Stomach smooth muscle (tissue), 2 donors: ENCODE measurements around the gene PIGN.
A peak's percentile ranks its signal among the peaks of the same experiment; 100 is the strongest.

Experiments used
- H3K27ac ChIP-seq: one replicate; pipeline ENCODE4 v1.7.0; 2013; ENCODE audit warnings: mild to moderate bottlenecking, low read length, inconsistent platforms
- H3K27me3 ChIP-seq, 2 donors: one replicate each; pipeline ENCODE4 v1.7.0; 2013; ENCODE audit warnings: low read length in 2 of 2; ENCODE audit not compliant: insufficient read depth in 2 of 2, control insufficient read depth in 1 of 2
- H3K36me3 ChIP-seq, 2 donors: one replicate each; pipeline ENCODE4 v1.7.0; 2013; ENCODE audit warnings: low read length in 2 of 2; ENCODE audit not compliant: control insufficient read depth in 2 of 2, insufficient read depth in 2 of 2
- H3K4me1 ChIP-seq: one replicate; pipeline ENCODE4 v1.7.0; 2013; ENCODE audit warnings: low read length; ENCODE audit not compliant: control insufficient read depth, insufficient read depth
- H3K4me3 ChIP-seq, 2 donors: one replicate each; pipeline ENCODE4 v1.7.0; 2013; ENCODE audit warnings: low read length in 2 of 2
- H3K9ac ChIP-seq, 2 donors: one replicate each; pipeline ENCODE4 v1.7.0; 2013; ENCODE audit warnings: low read length in 2 of 2, mild to moderate bottlenecking in 1 of 2
- H3K9me3 ChIP-seq, 2 donors: one replicate each; pipeline ENCODE4 v1.7.0; 2013; ENCODE audit warnings: low read length in 2 of 2; ENCODE audit not compliant: control insufficient read depth in 2 of 2
- donor health status: healthy.
- donor health status: Pancreatic carcinoma.

Gene PIGN

DNA sequence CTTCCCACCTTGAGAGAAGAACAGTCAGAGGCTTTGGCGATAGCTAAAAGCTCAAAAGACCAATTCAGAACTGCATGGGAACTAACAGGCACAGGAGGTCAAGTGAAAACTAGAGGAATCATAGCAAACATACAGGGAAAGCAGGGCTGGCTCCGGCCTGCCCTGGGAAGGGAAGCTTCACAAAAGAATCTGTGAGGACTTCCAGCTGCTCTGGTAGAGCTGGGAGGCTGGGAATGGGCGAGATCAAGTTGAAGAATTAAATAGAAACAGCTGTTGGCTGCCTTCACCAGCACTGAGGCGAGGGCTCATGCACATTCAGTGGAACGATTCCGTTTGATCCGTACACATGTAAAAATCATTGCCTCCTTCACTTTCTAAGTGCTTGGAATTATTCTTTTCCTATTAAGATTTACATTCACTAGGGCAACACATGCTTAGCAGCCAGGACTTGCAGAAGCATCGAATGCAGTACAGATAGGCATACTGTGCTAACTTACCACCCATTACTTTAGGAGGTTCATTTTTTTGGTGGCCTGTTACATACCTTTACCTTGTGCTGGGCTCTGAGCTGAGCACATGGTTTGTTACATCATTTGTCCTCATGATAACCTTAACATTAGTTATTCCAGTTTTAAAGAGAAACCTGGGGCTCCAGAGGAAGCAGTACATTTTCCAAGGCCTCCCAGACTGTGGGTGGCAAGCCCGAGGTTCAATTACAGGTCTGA, 168.7 kb downstream of the PIGN start:
- Histone ChIP-seq H3K4me3 (peak overlapping the region in 1 of 2 donors; percentile 16), H3K9ac (no peak overlapping the region), H3K27ac (peak overlapping the region; percentile 37)

DNA sequence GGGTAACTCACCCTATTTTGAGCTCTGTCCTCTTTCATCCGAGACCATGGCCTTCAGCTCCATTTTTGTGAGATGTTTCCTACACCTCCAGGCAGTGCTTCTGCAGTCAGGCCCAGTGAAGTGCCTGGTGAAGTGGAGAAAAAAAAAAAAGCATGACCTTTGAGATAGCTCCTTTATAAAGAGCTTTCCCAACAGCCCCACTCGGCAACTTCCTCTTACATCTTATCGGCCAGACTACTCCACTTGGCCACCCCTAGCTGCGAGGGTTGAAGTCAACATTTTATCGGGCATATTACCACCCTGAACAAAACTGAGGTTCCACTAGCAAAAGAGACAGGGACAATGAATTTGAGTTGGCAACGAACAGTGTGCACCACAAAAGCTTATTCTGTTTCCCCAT, 169.2 kb downstream of the PIGN start:
- Histone ChIP-seq H3K9ac (no peak overlapping the region), H3K4me3 (peak overlapping the region in 1 of 2 donors; percentile 16), H3K4me1 (peaks cover 7% of the 10 kb centered on the region), H3K9me3 (no peaks in the 10 kb centered on the region), H3K27me3 (no peaks in the 10 kb centered on the region), H3K36me3 (no peaks in the 10 kb centered on the region), H3K27ac (peak overlapping the region; percentile 37)

More for the DNA sequence above, 168.7 kb downstream of the PIGN start:
- Histone ChIP-seq H3K4me1 (peaks cover 7% of the 10 kb centered on the region), H3K36me3 (no peaks in the 10 kb centered on the region), H3K27me3 (no peaks in the 10 kb centered on the region), H3K9me3 (no peaks in the 10 kb centered on the region)

DNA sequence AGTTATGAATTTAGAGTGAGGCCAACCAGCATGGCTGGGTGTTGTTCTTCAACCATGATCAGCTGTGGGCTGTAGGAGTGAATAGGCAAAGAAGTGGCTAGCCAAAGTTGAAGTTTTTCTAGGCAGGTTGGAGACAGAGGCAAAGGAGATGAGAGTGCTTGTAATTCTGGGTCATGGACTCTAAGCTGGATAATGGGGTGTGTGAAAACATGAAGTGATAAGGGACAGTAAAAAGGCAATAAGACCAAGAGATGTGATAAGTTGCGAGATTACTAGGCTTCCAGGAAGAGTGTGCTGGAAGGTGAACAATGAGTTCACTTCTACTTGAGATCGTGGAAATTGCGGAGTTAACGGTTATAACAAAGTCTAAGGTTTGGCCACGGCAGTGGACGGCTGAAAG, 175.4 kb downstream of the PIGN start:
- Histone ChIP-seq H3K4me3 (no peak overlapping the region), H3K9me3 (no peaks in the 10 kb centered on the region), H3K27ac (no peak overlapping the region), H3K4me1 (no peaks in the 10 kb centered on the region), H3K36me3 (no peaks in the 10 kb centered on the region), H3K9ac (no peak overlapping the region), H3K27me3 (no peaks in the 10 kb centered on the region)

- no peaks in the 10 kb centered on the region for H3K27me3 ChIP-seq
- H3K9me3 ChIP-seq: no peaks in the 10 kb centered on the region
- H3K36me3 ChIP-seq: no peaks in the 10 kb centered on the region
- H3K27ac ChIP-seq: no peak overlapping the region
- H3K4me1 ChIP-seq: no peaks in the 10 kb centered on the region
- H3K9ac ChIP-seq: no peak overlapping the region
- H3K4me3 ChIP-seq: no peak overlapping the region
Observed at GRCh38 chr18:62009521-62009920, 177.3 kb downstream of the PIGN start.

GRCh38 chr18:62001396-62001795, 185.5 kb downstream of the PIGN start:
- Histone ChIP-seq H3K36me3 (no peaks in the 10 kb centered on the region), H3K9ac (no peak overlapping the region), H3K27me3 (no peaks in the 10 kb centered on the region), H3K4me3 (no peak overlapping the region), H3K27ac (no peak overlapping the region), H3K4me1 (no peaks in the 10 kb centered on the region), H3K9me3 (no peaks in the 10 kb centered on the region)

GRCh38 chr18:61998957-61999356, 187.9 kb downstream of the PIGN start:
- Histone ChIP-seq H3K27me3 (no peaks in the 10 kb centered on the region), H3K27ac (no peak overlapping the region), H3K4me3 (no peak overlapping the region), H3K9me3 (no peaks in the 10 kb centered on the region), H3K4me1 (no peaks in the 10 kb centered on the region), H3K36me3 (no peaks in the 10 kb centered on the region), H3K9ac (no peak overlapping the region)

GRCh38 chr18:61998335-61998734, 188.5 kb downstream of the PIGN start:
- H3K27me3 ChIP-seq: no peaks in the 10 kb centered on the region
- no peaks in the 10 kb centered on the region for H3K9me3 ChIP-seq
- no peak overlapping the region for H3K4me3 ChIP-seq
- no peaks in the 10 kb centered on the region for H3K4me1 ChIP-seq
- H3K9ac ChIP-seq: no peak overlapping the region
- no peaks in the 10 kb centered on the region for H3K36me3 ChIP-seq
- H3K27ac ChIP-seq: no peak overlapping the region

GRCh38 chr18:61995618-61996017, 191.2 kb downstream of the PIGN start:
- no peaks in the 10 kb centered on the region for H3K4me1 ChIP-seq
- H3K4me3 ChIP-seq: no peak overlapping the region
- H3K27ac ChIP-seq: no peak overlapping the region
- no peak overlapping the region for H3K9ac ChIP-seq
- H3K27me3 ChIP-seq: no peaks in the 10 kb centered on the region
- no peaks in the 10 kb centered on the region for H3K9me3 ChIP-seq
- no peaks in the 10 kb centered on the region for H3K36me3 ChIP-seq

- H3K4me3 ChIP-seq: no peak overlapping the region
- H3K9ac ChIP-seq: no peak overlapping the region
- H3K36me3 ChIP-seq: no peaks in the 10 kb centered on the region
- H3K27me3 ChIP-seq: no peaks in the 10 kb centered on the region
- H3K4me1 ChIP-seq: no peaks in the 10 kb centered on the region
- H3K9me3 ChIP-seq: no peaks in the 10 kb centered on the region
- no peak overlapping the region for H3K27ac ChIP-seq
Observed at GRCh38 chr18:61993831-61994230, 193.0 kb downstream of the PIGN start.

DNA sequence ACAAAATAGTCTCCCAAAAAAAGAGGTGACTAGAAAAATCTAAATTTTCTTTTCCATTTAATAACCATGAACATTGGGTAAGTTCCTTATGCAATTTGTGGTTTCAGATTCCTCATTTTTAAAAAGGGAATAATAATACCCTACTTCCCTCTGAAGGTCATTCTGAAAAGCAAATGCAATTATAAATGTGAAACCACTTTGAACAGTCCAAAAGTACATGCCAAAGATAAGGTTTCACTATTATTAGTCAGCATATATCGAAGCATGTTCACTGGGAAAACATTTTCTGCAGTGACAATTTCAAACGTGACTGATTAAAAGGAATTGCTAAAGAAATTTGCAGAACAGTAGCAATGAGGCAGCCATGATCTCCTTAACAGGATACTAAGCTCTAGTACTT, 193.9 kb downstream of the PIGN start:
- Histone ChIP-seq H3K27me3 (no peaks in the 10 kb centered on the region), H3K4me1 (no peaks in the 10 kb centered on the region), H3K36me3 (no peaks in the 10 kb centered on the region), H3K27ac (no peak overlapping the region), H3K9me3 (no peaks in the 10 kb centered on the region), H3K4me3 (no peak overlapping the region), H3K9ac (no peak overlapping the region)

DNA sequence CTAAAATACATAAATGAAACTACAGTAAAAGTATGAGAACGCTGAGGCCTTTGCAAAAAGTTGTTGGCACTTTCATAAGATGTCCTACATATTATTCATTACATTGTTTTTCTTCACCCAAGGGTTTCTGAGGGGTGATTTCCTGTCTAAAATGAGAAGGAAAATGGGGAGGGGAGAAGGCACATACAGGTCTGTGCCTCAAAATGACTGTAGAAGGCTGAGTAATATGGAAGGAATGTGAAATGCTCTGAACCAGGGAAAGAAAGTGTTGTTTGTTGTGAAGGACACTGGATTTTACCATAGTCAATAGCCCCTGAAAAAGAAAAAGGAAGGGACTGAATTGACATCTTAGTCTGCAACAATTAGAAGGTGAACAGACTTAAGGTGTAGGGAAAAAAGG, 194.6 kb downstream of the PIGN start:
- no peaks in the 10 kb centered on the region for H3K27me3 ChIP-seq
- H3K27ac ChIP-seq: no peak overlapping the region
- no peak overlapping the region for H3K9ac ChIP-seq
- no peaks in the 10 kb centered on the region for H3K36me3 ChIP-seq
- no peaks in the 10 kb centered on the region for H3K9me3 ChIP-seq
- no peaks in the 10 kb centered on the region for H3K4me1 ChIP-seq
- H3K4me3 ChIP-seq: no peak overlapping the region
